HepG2 (cell line): Measurements from ENCODE around the gene PSMB11. TPM values are rescaled to one million over a fixed set of nuclear protein-coding genes. Genes with fewer than 3 reads are reported as not detected.

Experiments
- ATAC-seq: fragments of 200-7000 bp; cut with Tn5 transposase; 3 replicates; pipeline ENCODE4 v1.9.1; 2020; ENCODE audit warnings: mild to moderate bottlenecking, moderate library complexity
- BruUV-seq: library from RNA; stranded (reverse); fragments of 400-500 nt; replicated peaks from 2 replicates; lab custom pipeline; 2021; lab: Mats Ljungman, UMichigan
- CTCF ChIA-PET: fragments of 300-600 bp; formaldehyde crosslinking; extraction: SDS; loops from one replicate; lab custom pipeline; 2021; ENCODE audit warnings: low total read pairs, inconsistent platforms, low intra/inter-chr PET ratio; lab: Yijun Ruan, JAX
- POLR2A ChIA-PET: fragments of 350-600 bp; sonication (Branson Sonifier 250); formaldehyde crosslinking; loops from one replicate; lab custom pipeline; 2020; ENCODE audit warnings: antibody characterized with exemption, inconsistent platforms; lab: Yijun Ruan, JAX
- DNase-seq: peaks from one replicate; pipeline ENCODE4 v3.0.0-alpha.2; 2015; ENCODE audit warnings: low spot score
- FAIRE-seq: peaks from 3 replicates; lab custom pipeline; 2011; peaks lifted over from hg19 to GRCh38; lab: Jason Lieb, UNC
- H2AFZ ChIP-seq: one replicate; pipeline ENCODE4 v1.6.1; 2011; ENCODE audit warnings: low read length, inconsistent platforms
- H3K27ac ChIP-seq: fragments of 300-600 bp; 3 replicates; pipeline ENCODE4 v1.8.0; 2011; ENCODE audit warnings: mixed run types, mild to moderate bottlenecking, mixed read lengths, low read length, inconsistent platforms; ENCODE audit not compliant: insufficient read depth; ENCODE audit errors: extremely low read length
- H3K27me3 ChIP-seq, 2 experiments: fragments of 200-600 bp in 1 of 2; 2 replicates in 1 of 2; 3 replicates in 1 of 2; pipeline versions ENCODE4 v1.6.0 to v1.8.0; 2011; ENCODE audit warnings: low read length in 2 of 2, mild to moderate bottlenecking in 2 of 2, moderate library complexity in 2 of 2, inconsistent platforms in 1 of 2; ENCODE audit not compliant: insufficient read depth in 2 of 2, control insufficient read depth in 1 of 2
- H3K36me3 ChIP-seq, 2 experiments: fragments of 200-600 bp in 1 of 2; replicated peaks in 1 of 2; 2 replicates in 1 of 2; 3 replicates in 1 of 2; pipeline versions ENCODE4 v1.5.1 to v1.8.0; 2011; ENCODE audit warnings: low read length in 2 of 2, inconsistent platforms in 1 of 2; ENCODE audit not compliant: insufficient read depth in 2 of 2, control insufficient read depth in 1 of 2
- H3K4me1 ChIP-seq: 2 replicates; pipeline ENCODE4 v1.5.1; 2012; ENCODE audit warnings: low read length, inconsistent platforms; ENCODE audit not compliant: insufficient read depth
- H3K4me2 ChIP-seq: 2 replicates; pipeline ENCODE4 v1.6.0; 2011; ENCODE audit warnings: low read depth, low read length, inconsistent platforms
- H3K4me3 ChIP-seq, 3 experiments: fragments of 200-600 bp in 1 of 3; sonication (generic), shearing (Covaris generic) in 1 of 3; replicated peaks in 1 of 3; 2 replicates each; pipeline ENCODE4 v1.5.1; 2011 to 2016; ENCODE audit warnings: low read length in 3 of 3, inconsistent platforms in 2 of 3, low read depth in 2 of 3, mild to moderate bottlenecking in 2 of 3, control low read depth in 1 of 3, mixed read lengths in 1 of 3; ENCODE audit not compliant: insufficient read depth in 1 of 3
- H3K79me2 ChIP-seq: one replicate; pipeline ENCODE4 v1.6.1; 2011; ENCODE audit warnings: low read length, inconsistent platforms; ENCODE audit not compliant: insufficient read depth
- H3K9ac ChIP-seq: 2 replicates; pipeline ENCODE4 v1.6.0; 2011; ENCODE audit warnings: mild to moderate bottlenecking, low read depth, low read length, inconsistent platforms; ENCODE audit not compliant: insufficient read depth
- H3K9me3 ChIP-seq: 2 replicates; pipeline ENCODE4 v1.5.1; 2012; ENCODE audit warnings: mild to moderate bottlenecking, low read length
- H4K20me1 ChIP-seq: 2 replicates; pipeline ENCODE4 v1.6.0; 2011; ENCODE audit warnings: inconsistent platforms, mild to moderate bottlenecking, low read length, moderate library complexity; ENCODE audit not compliant: insufficient read depth
- AGO2 ChIP-seq: fragments of 200-400 bp; formaldehyde crosslinking; optimal IDR thresholded peaks from 2 replicates; pipeline ENCODE3; 2017; ENCODE audit warnings: mild to moderate bottlenecking, low read depth, low read length, moderate library complexity
- CEBPB ChIP-seq: IDR thresholded peaks from 2 replicates; pipeline ENCODE4 v1.6.1; 2011; ENCODE audit warnings: low read depth, low read length, improper control_type of control experiment, borderline replicate concordance
- CTCF ChIP-seq: sonication (generic); formaldehyde crosslinking; IDR thresholded peaks from 2 replicates; pipeline ENCODE4 v1.5.0; 2020; ENCODE audit warnings: mild to moderate bottlenecking, missing genetic modification reagents, moderate library complexity
- MAFK ChIP-seq, 2 experiments: IDR thresholded peaks in 1 of 2; conservative IDR thresholded peaks in 1 of 2; 2 replicates each; pipeline ENCODE4 v1.6.1; 2011; ENCODE audit warnings: improper control_type of control experiment in 2 of 2, low read length in 2 of 2
- NR2C2 ChIP-seq: sonication (generic); formaldehyde crosslinking; IDR thresholded peaks from 2 replicates; pipeline ENCODE4 v1.4.0; 2020; ENCODE audit warnings: missing genetic modification reagents, mild to moderate bottlenecking, moderate library complexity, borderline replicate concordance
- POGZ ChIP-seq: sonication (generic); formaldehyde crosslinking; IDR thresholded peaks from 2 replicates; pipeline ENCODE4 v1.4.0; 2020; ENCODE audit warnings: mild to moderate bottlenecking, missing genetic modification reagents
- POLR2G ChIP-seq: fragments of 200-400 bp; formaldehyde crosslinking; IDR thresholded peaks from 2 replicates; pipeline ENCODE4 v1.6.1; 2018; ENCODE audit warnings: mild to moderate bottlenecking, low read depth, low read length, moderate library complexity
- RBFOX2 ChIP-seq: fragments of 200-400 bp; formaldehyde crosslinking; IDR thresholded peaks from 2 replicates; pipeline ENCODE4 v1.6.1; 2017; ENCODE audit warnings: low read depth, mild to moderate bottlenecking, low read length
- TEF ChIP-seq: sonication (generic); formaldehyde crosslinking; IDR thresholded peaks from 2 replicates; pipeline ENCODE4 v1.5.0; 2020; ENCODE audit warnings: missing genetic modification reagents
- THAP8 ChIP-seq: sonication (generic); formaldehyde crosslinking; IDR thresholded peaks from 2 replicates; pipeline ENCODE4 v1.5.1; 2020; ENCODE audit warnings: missing genetic modification reagents, mild to moderate bottlenecking, borderline replicate concordance
- WGBS: methylation state at CpG from one replicate; pipeline ENCODE4 v1.1.6; 2017; ENCODE audit warnings: low lambda C conversion rate; 5-methylcytosine and 5-hydroxymethylcytosine counted together
- in situ Hi-C: cut with HindIII; loops from 2 replicates; pipeline ENCODE4 v1.10.0; 2017; ENCODE audit warnings: low pct_unique_long_range_greater_than_20kb; ENCODE audit not compliant: extremely low pct_ligation_motif_present
- intact Hi-C: fragments of 100-400 bp; cut with micrococcal nuclease; formaldehyde crosslinking; loops from one replicate; pipeline ENCODE4 v1.10.0; 2022; ENCODE audit not compliant: unreplicated experiment
- polyA plus RNA-seq, 8 experiments: library from polyadenylated mRNA; depleted of rRNA in 3 of 8; stranded (reverse) in 7 of 8; unstranded in 1 of 8; fragments of >200 nt; fragmentation: Illumina TruSeq in 4 of 8; extraction: Trizol in 4 of 8; gene quantifications; 2 replicates each; pipeline versions ENCODE4 v1.2.1 to v1.2.3, GENCODE V29; 2011 to 2016; ENCODE audit warnings: low read depth in 4 of 8, missing spikeins in 1 of 8, mixed read lengths in 1 of 8; ENCODE audit not compliant: insufficient read depth in 1 of 8
- total RNA-seq, 5 experiments: library from RNA; depleted of rRNA; stranded (reverse); fragments of >200 nt; fragmentation: Illumina TruSeq; extraction: Trizol; gene quantifications; 2 replicates each; pipeline ENCODE4 v1.2.3, GENCODE V29; 2016; ENCODE audit warnings: low read depth in 1 of 5

PSMB11 gene
- total and polyA plus RNA-seq, 2 of the 13 experiments (the other 11 are each of a cell fraction or from before 2014, with no cell fraction given) = not detected

GRCh38 chr14:23076785-23077408 lies 34.9 kb downstream of the PSMB11 start (continued):
- peak; percentile 28; the same call in 1 of the 2 replicates for TF ChIP-seq NR2C2 (CRISPR knock-in tag)

- ChIA-PET POLR2A (interaction anchor here (1.4 to 5.8 kb wide), 5 partner anchors 9 to 101 kb away, joined by 3 to 85 read pairs (median 12); partner anchors contain the start of genes ACIN1 and C14orf119), CTCF (interaction anchor here (1.6 to 4.1 kb wide), 4 partner anchors 9 to 109 kb away, joined by 4 to 20 read pairs (median 8); partner anchors contain the start of gene ACIN1)
- no peaks in the 10 kb centered on the region for H3K79me2 ChIP-seq
- FAIRE-seq (no peak), ATAC-seq (no peak), DNase-seq (no peak)
- H3K9ac ChIP-seq = no peak overlapping the region
- BruUV-seq = no TSS peak
- TF ChIP-seq AGO2 = peak; percentile 14
- TF ChIP-seq TEF (CRISPR knock-in tag) = no peak
- no peak overlapping the region for H2AFZ ChIP-seq
- intact Hi-C loops (loop anchor here (1.0 kb wide), 2 partner anchors 9 to 31 kb away; no protein-coding TSS in a partner anchor), in situ Hi-C loops (no loop called here)
- H3K4me3 ChIP-seq = no peak overlapping the region
- H3K4me2 ChIP-seq = no peak overlapping the region
- H3K36me3 ChIP-seq = peaks cover 63 to 94% of the 10 kb centered on the region in 2 experiments
- H3K27ac ChIP-seq = no peak overlapping the region
- H3K27me3 ChIP-seq = no peaks in the 10 kb centered on the region
- no peaks in the 10 kb centered on the region for H3K9me3 ChIP-seq
- peaks cover 9% of the 10 kb centered on the region; the same call in 1 of the 2 replicates for H4K20me1 ChIP-seq
- WGBS = 97% methylated on average over 5 of the region's 5 CpGs
- no peaks in the 10 kb centered on the region for H3K4me1 ChIP-seq
Observed at GRCh38 chr14:23077962-23078361, 36.0 kb downstream of the PSMB11 start.

GRCh38 chr14:23078692-23079116 lies 36.7 kb downstream of the PSMB11 start:
- in situ Hi-C loops (no loop called here), intact Hi-C loops (no loop called here)
- H3K4me2 ChIP-seq = no peak overlapping the region
- no peak overlapping the region for H3K4me3 ChIP-seq
- FAIRE-seq = no peak
- H4K20me1 ChIP-seq = peaks cover 9% of the 10 kb centered on the region; the same call in 1 of the 2 replicates
- peaks cover 66 to 99% of the 10 kb centered on the region in 2 experiments for H3K36me3 ChIP-seq
- 67% methylated on average over 2 of the region's 2 CpGs for WGBS
- H3K27ac ChIP-seq = no peak overlapping the region
- H3K9ac ChIP-seq = no peak overlapping the region
- H3K4me1 ChIP-seq = no peaks in the 10 kb centered on the region
- no peak overlapping the region for H2AFZ ChIP-seq
- H3K9me3 ChIP-seq = no peaks in the 10 kb centered on the region
- H3K27me3 ChIP-seq = no peaks in the 10 kb centered on the region
- no peaks in the 10 kb centered on the region for H3K79me2 ChIP-seq
- no TSS peak for BruUV-seq
- ChIA-PET CTCF (interaction anchor here (1.6 to 4.1 kb wide), 3 partner anchors 10 to 108 kb away, joined by 4 to 20 read pairs (median 8); no protein-coding TSS in a partner anchor), POLR2A (interaction anchor here (0.5 to 5.8 kb wide), 4 partner anchors 10 to 346 kb away, joined by 3 to 85 read pairs (median 12); partner anchors contain the start of genes ACIN1 and C14orf119)
- peak; percentile 76 for DNase-seq
- peak; percentile 66 for ATAC-seq
- 0 out of 2 replicates have a peak, but pooled peaks have one; percentile 13 for TF ChIP-seq CTCF
- TF ChIP-seq CEBPB = peak; percentile 29; the same call in 1 of the 2 replicates
- TF ChIP-seq POLR2G = peak; percentile 22; the same call in 1 of the 2 replicates
- 0 out of 2 replicates have a peak, but pooled peaks have one; percentile 6 for TF ChIP-seq RBFOX2
- TF ChIP-seq POGZ (CRISPR knock-in tag) = 0 out of 2 replicates have a peak, but pooled peaks have one; percentile 20
- no peak for TF ChIP-seq THAP8 (CRISPR knock-in tag)
- TF ChIP-seq MAFK (conservative IDR thresholded peaks at IDR 0.05 in 1 of 2, IDR thresholded peaks at IDR 0.05 in 1 of 2; ENCODE audit: low read length in 2 of 2) = 0 out of 4 replicates have a peak, but pooled peaks of 1 of the 2 experiments have one; percentile 31
